Raji (cell line): ENCODE data around the gene PLAGL2.

Source experiments
- POLR2A ChIP-seq: IDR thresholded peaks from 2 replicates; pipeline ENCODE4 v1.6.1; 2011; ENCODE audit warnings: low read depth, low read length, control low read depth; ENCODE audit not compliant: insufficient read depth

Gene PLAGL2

GRCh38 chr20:32207626-32208498, at the start of gene PLAGL2, which contains the start of gene POFUT1:
TSS of gene PLAGL2 (minus strand) at chr20:32207743. CDS start at chr20:32202178, 5,565 bp downstream.
TSS of gene POFUT1 (plus strand) at chr20:32207880. CDS start at chr20:32207942, 62 bp downstream.
- peak; percentile 95 for TF ChIP-seq POLR2A

GRCh38 chr20:32252189-32252588, 44.6 kb upstream of the PLAGL2 start:
- TF ChIP-seq POLR2A: no peak

- TF ChIP-seq POLR2A: no peak
Measured at GRCh38 chr20:32251470-32251869, 43.9 kb upstream of the PLAGL2 start.

- no peak for TF ChIP-seq POLR2A
Measured at GRCh38 chr20:32249030-32249738, 41.6 kb upstream of the PLAGL2 start.

GRCh38 chr20:32248043-32248442, 40.5 kb upstream of the PLAGL2 start:
- no peak for TF ChIP-seq POLR2A

- TF ChIP-seq POLR2A: no peak
Measured at GRCh38 chr20:32244959-32245358, 37.4 kb upstream of the PLAGL2 start.

- TF ChIP-seq POLR2A: no peak
Measured at GRCh38 chr20:32244150-32244823, 36.7 kb upstream of the PLAGL2 start.

- no peak for TF ChIP-seq POLR2A
Measured at GRCh38 chr20:32241807-32242206, 34.3 kb upstream of the PLAGL2 start.

- TF ChIP-seq POLR2A: no peak
Measured at GRCh38 chr20:32240205-32240604, 32.7 kb upstream of the PLAGL2 start.

- no peak for TF ChIP-seq POLR2A
Measured at GRCh38 chr20:32238483-32239425, 31.2 kb upstream of the PLAGL2 start.

GRCh38 chr20:32237419-32237818, 29.9 kb upstream of the PLAGL2 start:
- no peak for TF ChIP-seq POLR2A

- TF ChIP-seq POLR2A: no peak
Measured at GRCh38 chr20:32236819-32237218, 29.3 kb upstream of the PLAGL2 start.

- no peak for TF ChIP-seq POLR2A
Measured at GRCh38 chr20:32236048-32236533, 28.5 kb upstream of the PLAGL2 start.
